ENCODE results near the gene REG3A. TPM values are rescaled to one million over a fixed set of nuclear protein-coding genes. Genes with fewer than 3 reads are reported as not detected.

The REG3A gene
- total RNA-seq, 1 donor from 2014 or later, result not detected

- intact Hi-C loops (cut with DNase I), result no loop called here
- no peaks in the 10 kb centered on the region for H3K4me1 ChIP-seq
Observed at GRCh38 chr2:79131687-79132086, 27.9 kb downstream of the REG3A start.

GRCh38 chr2:79129804-79130203, 29.7 kb downstream of the REG3A start:
- H3K4me3 ChIP-seq, result no peak overlapping the region
- no peaks in the 10 kb centered on the region for H3K27me3 ChIP-seq
- H3K4me1 ChIP-seq, result no peaks in the 10 kb centered on the region
- no peaks in the 10 kb centered on the region for H3K36me3 ChIP-seq
- DNase-seq (ENCODE audit: extremely low spot score in 2 of 2), result no peak
- H3K27ac ChIP-seq, result no peak overlapping the region
- intact Hi-C loops (cut with DNase I), result no loop called here
- no peaks in the 10 kb centered on the region for H3K9me3 ChIP-seq
- TF ChIP-seq POLR2A (IDR thresholded peaks at IDR 0.05), result no peak
- no peak for TF ChIP-seq POLR2AphosphoS5 (IDR thresholded peaks at IDR 0.05; ENCODE audit: insufficient read depth in 1 of 2, low read depth in 1 of 2)
- TF ChIP-seq CTCF (IDR thresholded peaks at IDR 0.05), result no peak

More at GRCh38 chr2:79131687-79132086, 27.9 kb downstream of the REG3A start:
- Histone ChIP-seq H3K27ac (no peak overlapping the region), H3K9me3 (no peaks in the 10 kb centered on the region), H3K4me3 (no peak overlapping the region), H3K36me3 (no peaks in the 10 kb centered on the region), H3K27me3 (no peaks in the 10 kb centered on the region)
- no peak for DNase-seq (ENCODE audit: extremely low spot score in 2 of 2)
- TF ChIP-seq POLR2A (IDR thresholded peaks at IDR 0.05) (no peak), POLR2AphosphoS5 (IDR thresholded peaks at IDR 0.05; ENCODE audit: insufficient read depth in 1 of 2, low read depth in 1 of 2) (no peak), CTCF (IDR thresholded peaks at IDR 0.05) (no peak)

GRCh38 chr2:79129260-79129659, 30.3 kb downstream of the REG3A start:
- intact Hi-C loops (cut with DNase I), result no loop called here
- Histone ChIP-seq H3K9me3 (no peaks in the 10 kb centered on the region), H3K4me3 (no peak overlapping the region), H3K27me3 (no peaks in the 10 kb centered on the region), H3K4me1 (no peaks in the 10 kb centered on the region), H3K27ac (no peak overlapping the region), H3K36me3 (no peaks in the 10 kb centered on the region)
- TF ChIP-seq CTCF (IDR thresholded peaks at IDR 0.05) (no peak), POLR2A (IDR thresholded peaks at IDR 0.05) (no peak), POLR2AphosphoS5 (IDR thresholded peaks at IDR 0.05; ENCODE audit: insufficient read depth in 1 of 2, low read depth in 1 of 2) (no peak)
- DNase-seq (ENCODE audit: extremely low spot score in 2 of 2), result no peak

GRCh38 chr2:79128406-79128805, 31.1 kb downstream of the REG3A start:
- intact Hi-C loops (cut with DNase I), result no loop called here
- no peaks in the 10 kb centered on the region for H3K36me3 ChIP-seq
- H3K9me3 ChIP-seq, result no peaks in the 10 kb centered on the region
- H3K4me1 ChIP-seq, result no peaks in the 10 kb centered on the region
- no peaks in the 10 kb centered on the region for H3K27me3 ChIP-seq
- no peak overlapping the region for H3K4me3 ChIP-seq
- TF ChIP-seq POLR2AphosphoS5 (IDR thresholded peaks at IDR 0.05; ENCODE audit: insufficient read depth in 1 of 2, low read depth in 1 of 2), result no peak
- TF ChIP-seq POLR2A (IDR thresholded peaks at IDR 0.05), result no peak
- TF ChIP-seq CTCF (IDR thresholded peaks at IDR 0.05), result no peak
- DNase-seq (ENCODE audit: extremely low spot score in 2 of 2), result no peak
- no peak overlapping the region for H3K27ac ChIP-seq

GRCh38 chr2:79125721-79125985, 33.9 kb downstream of the REG3A start:
- H3K36me3 ChIP-seq, result no peaks in the 10 kb centered on the region
- no peaks in the 10 kb centered on the region for H3K27me3 ChIP-seq
- no peak for TF ChIP-seq POLR2AphosphoS5 (IDR thresholded peaks at IDR 0.05; ENCODE audit: insufficient read depth in 1 of 2, low read depth in 1 of 2)
- TF ChIP-seq CTCF (IDR thresholded peaks at IDR 0.05), result no peak
- no peak for TF ChIP-seq POLR2A (IDR thresholded peaks at IDR 0.05)
- no peak for DNase-seq (ENCODE audit: extremely low spot score in 2 of 2)
- H3K4me3 ChIP-seq, result no peak overlapping the region
- intact Hi-C loops (cut with DNase I), result no loop called here
- no peaks in the 10 kb centered on the region for H3K4me1 ChIP-seq
- H3K27ac ChIP-seq, result no peak overlapping the region
- H3K9me3 ChIP-seq, result no peaks in the 10 kb centered on the region
